Inflammatory macrophage treated with lipopolysaccharide for 4 hours (primary cell): ENCODE results near the gene PLBD2.

Experiments
- DNase-seq: peaks from one replicate; pipeline ENCODE4 v3.0.0-alpha.2; 2020

Gene PLBD2

DNA sequence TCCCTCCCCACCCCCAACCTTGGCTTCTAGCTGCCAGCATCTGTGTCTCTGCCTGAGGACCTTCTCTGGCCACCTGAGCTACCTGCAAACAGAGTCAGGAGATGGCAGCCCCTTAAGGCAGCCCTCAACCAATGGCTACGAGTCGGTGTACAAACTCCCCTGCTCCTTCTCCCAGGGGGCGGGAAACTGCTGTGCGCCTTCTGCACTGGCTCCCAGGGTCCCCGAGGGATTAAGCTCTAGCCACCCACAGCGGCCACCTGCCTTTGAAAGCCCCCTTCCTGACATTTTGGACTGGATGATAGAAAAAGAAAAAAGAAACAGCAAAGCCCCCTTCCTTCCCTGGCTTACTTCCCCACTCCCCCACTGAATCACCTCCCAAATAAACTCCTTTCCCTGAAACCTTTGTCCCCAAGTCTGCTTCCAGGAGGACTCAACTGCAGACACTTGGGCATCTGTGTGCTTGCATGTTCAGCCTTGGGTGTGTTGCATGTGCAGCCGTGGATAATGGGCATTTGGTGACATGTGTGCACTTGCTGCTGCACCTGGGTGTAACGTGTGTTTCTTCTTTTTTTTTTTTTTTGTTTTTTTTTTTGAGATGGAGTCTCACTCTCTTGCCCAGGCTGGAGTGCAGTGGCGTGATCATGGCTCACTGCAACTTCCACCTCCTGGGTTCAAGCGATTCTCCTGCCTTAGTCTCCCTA, 39.3 kb downstream of the PLBD2 start:
- no peak for DNase-seq

DNA sequence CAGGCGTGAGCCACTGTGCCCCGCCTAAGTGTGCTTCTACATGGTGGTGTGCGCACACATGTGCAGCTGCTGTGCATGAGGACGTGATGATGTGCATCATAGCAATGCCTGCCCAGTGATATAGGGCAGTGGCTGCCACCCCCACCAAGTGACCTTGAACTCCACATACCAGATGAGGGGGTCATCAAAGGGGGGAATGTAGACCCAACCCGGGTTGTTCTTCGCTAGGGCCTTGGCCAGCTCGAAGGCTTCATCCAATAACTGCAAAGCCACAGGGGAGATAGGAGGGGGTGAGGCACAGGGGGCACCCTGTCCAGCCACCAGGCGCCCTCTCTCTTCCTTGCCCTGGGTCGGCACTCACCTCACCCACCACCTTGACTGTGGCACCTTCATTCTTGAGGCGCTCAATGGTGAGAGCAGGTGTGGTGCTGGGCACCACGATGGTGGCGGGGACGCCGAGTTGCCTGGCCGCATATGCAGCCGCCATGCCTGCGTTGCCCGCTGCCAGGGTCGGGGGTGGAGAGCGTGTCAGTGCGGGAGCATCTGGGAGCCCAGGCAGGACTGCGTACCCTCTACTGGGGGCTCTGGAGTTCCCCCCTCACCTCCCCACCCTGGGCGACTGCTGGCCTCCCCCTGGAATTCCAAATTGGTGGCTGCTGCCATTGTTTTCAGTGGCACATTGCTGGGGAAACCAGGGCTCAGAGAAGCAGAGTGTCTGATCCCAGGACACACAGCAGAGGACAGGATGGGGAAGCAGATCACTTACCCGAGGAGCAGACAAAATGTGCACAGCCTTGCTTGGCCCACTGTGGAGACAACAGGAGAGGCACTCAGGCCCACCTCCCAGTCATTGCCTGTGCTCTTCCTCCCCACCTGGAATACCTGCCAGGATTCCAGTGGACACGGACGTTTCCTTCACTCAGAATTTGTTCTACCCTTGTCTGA, 40.2 kb downstream of the PLBD2 start:
- no peak for DNase-seq

DNA sequence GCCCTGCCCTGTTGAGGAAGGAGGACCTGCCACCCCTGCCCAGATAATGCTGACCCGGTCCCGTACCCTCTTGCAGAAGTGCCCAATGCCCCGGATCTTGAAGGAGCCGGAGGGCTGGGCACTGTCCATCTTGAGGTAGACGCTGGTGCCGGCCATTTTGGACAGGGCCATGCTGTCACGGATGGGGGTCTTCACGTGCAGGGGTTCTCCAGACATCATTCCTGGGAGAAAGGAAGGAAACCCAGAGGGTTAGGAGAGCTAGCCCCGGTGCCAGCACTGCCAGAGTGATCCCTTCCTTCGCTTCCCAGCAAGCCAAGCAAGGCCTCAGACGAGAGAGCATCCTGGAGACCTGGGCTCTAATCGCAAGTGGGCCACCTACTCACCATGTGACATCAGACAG, 41.1 kb downstream of the PLBD2 start:
- no peak for DNase-seq

DNA sequence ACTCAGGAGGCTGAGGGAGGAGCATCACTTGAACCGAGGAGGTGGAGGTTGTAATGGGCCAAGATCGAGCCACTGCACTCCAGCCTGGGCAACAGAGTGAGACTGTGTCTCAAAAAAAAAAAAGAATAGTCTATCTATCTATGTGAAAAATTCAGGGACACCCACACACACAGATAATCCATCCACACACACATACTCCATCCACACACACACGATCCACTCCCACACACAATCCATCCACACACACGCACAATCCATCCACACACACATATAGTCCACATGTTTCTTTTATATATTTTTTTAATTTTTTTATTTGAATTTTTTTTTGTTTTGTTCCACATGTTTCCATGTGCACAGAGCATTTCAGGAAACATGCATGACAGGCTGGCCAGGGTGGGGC, 42.0 kb downstream of the PLBD2 start:
- DNase-seq = no peak

DNA sequence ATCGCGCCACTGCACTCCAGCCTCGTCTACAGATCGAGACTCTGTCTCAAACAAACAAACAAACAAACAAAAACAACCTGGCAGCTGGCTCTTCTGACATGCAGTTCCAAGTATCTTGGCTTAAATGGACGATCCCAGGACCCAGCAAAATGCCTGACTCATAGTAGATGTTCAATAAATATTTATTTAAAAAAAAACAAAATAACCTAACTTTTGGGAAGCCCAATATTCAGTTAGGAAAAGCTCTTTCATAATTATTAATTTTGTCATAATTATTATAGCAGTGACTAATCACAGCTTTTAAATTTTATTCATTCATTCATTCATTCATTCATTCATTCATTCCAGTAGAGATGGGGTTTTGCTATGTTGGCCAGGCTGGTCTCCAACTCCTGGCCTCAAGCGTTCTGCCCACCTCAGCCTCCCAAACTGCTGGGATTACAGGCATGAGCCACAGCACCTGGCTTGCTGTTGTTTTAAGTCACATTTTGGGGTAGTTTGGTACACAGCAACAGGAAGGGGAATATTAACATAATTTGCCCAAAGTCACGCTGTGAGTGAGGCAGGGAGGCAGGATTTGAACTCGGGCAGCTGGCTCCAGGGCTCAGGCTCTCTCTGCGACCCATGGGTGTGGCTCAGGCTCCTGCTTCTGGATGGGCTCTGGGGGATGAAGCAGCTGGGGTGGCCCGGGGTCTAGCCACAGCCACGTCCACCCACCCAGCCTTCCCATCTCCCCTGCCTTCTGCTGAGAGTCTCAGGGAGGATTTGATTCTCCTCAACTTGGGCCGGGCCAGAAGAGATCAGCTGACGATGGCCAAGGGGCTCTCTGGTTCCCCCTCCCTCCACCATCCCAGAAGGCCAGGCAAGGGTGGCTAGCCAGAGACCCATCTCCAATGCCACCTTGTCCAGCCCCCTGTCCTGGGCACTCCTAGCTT, 42.9 kb downstream of the PLBD2 start:
- DNase-seq = no peak

DNA sequence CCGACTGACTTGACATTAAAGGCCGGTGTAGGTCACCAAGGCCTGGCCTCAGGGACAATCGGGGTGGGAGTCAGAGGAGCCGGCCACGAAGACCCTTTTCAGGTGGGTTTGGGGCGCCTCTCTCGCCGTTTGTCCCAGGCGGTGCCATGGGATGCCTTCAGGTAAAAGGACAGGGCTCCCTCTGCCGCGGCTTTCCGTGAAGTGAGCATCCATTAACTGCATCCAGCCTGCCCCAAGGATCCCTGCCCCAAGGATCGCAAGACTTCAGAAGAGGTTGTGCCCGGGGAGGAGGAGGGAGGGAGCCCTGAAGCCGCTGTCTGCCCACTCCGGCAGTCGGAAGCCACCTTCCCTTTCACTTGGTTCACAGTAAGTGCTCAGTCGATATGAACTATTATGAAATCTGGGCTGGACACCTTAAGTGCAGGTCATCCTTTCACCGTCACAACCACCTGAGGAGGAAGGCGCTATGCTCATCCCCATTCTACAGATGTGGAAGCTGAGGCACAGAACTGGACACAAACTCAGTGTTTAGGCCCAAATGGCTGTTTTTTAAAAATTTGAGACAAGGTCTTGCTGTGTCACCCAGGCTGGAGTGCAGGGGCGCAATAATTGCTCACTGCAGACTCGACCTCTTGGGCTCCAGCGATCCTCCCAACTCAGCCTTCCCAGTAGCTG, 44.3 kb downstream of the PLBD2 start:
- DNase-seq = no peak

DNA sequence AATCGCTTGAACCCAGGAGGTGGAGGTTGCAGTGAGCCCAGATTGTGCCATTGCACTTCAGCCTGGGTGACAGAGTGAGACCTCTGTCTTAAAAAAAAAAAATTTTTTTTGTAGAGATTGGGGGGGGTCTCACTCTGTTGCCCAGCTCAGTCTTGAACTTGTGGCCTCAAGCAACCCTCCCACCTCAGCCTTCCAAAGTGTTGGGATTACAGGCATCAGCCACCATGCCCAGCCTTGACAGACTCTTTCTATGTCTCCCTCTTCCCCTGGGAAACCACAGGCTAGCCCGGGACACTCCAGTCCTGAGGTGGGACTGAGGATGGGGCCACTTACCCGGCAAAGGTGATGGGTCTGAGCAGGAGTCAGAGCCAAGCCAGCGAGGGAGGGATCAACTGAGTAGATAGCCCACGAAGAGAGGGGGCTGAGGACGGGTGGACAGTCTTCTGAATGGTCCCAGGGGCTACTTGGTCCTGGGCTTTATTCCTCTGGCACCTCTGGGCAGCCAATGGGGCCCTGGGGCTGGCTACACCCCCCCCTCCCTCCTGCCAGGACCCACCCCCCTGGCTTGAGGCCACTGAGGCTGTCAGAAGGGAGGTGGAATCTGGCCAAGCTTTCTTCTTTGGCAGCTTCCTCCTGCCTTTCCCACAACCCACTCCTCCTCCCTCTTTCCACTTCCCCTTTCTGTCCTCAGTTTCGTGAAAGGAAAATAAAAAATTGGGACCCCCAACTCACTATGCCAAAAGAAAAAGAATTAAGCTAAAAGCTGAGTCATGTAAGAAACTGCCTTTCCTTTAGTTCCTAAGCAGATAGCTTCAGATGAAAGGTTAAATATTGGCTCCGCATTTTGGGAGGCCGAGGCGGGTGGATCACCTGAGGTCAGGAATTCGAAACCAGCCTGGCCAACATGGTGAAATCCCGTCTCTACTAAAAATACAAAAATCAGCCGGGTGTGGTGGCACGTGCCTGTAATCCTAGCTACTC, 45.3 kb downstream of the PLBD2 start, which contains the start of gene SDS:
TSS of gene SDS (minus strand) at position 453 of the 981 bp plus-strand sequence. CDS start 4,179 bp downstream, outside the sequence.
- DNase-seq = peak; percentile 72

DNA sequence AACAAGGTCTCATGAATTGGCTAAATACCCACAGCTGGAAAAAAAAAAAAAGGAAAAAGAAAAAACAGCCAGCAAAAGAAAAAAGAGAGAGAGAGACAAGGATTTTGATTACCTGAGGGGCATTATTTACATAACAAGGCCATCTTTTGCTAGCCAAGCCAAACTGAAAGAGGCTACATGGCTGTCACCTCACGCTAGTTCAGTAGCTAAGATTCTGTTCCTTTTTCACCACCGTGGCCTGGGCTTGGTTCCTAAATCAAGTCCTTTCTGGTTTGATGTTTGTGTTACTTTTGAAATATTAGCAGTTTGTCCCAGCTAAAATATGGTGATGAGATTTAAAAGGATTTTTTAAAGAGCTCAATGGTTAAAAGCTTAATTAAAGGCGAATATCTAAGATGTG, 47.3 kb downstream of the PLBD2 start:
- DNase-seq = peak; percentile 82

DNA sequence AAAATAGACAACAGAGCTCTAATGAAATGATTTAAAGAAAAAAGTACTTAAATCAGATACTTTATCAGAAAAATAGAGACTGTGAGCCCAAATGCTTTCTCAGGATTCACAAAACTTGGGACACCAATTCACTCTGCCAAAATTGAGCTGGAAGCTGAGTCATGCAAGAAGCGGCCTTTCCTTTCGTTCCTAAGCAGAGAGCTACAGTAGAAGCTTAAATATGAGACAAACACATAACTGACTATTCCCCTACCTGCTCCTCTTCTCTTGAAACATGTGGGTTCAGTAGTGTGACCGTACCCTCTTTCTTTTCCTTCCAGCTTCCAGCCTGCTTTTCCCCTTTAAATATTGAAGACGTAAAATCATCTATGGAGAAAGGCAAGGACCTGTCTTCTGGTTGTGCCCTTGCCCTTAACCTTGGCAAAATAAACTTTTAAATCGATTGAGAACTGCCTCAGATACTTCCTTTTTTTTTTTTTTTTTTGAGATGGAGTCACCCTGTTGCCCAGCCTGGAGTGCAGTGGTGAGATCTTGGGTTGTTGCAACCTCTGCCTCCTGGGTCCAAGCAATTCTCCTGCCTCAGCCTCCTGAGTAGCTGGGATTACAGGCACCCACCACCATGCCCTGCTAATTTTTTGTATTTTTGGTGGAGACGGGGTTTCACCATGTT, 49.7 kb downstream of the PLBD2 start:
- peak; percentile 48 for DNase-seq

DNA sequence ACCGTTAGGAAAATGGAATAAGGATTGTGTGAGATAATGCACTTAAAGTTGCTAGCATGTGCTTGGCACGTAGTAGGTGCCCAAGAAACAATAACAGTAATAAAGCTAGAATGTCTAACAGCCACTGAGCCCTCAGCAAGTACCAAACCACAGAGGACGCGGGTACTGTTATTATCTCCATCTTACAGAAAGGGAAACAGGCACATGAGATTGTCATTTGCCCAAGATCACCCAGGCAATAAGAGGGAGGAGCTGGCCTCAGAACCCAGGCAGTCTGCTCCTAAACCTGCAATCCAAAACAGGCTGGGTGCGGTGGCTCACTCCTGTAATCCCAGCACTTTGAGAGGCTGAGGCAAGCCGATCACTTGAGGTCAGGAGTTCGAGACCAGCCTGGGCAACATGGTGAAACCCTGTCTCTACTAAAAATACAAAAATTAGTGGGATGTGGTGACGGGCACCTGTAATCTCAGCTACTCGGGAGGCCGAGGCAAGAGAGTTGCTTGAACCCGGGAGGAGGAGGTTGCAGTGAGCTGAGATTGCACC, 50.4 kb downstream of the PLBD2 start:
- no peak for DNase-seq

DNA sequence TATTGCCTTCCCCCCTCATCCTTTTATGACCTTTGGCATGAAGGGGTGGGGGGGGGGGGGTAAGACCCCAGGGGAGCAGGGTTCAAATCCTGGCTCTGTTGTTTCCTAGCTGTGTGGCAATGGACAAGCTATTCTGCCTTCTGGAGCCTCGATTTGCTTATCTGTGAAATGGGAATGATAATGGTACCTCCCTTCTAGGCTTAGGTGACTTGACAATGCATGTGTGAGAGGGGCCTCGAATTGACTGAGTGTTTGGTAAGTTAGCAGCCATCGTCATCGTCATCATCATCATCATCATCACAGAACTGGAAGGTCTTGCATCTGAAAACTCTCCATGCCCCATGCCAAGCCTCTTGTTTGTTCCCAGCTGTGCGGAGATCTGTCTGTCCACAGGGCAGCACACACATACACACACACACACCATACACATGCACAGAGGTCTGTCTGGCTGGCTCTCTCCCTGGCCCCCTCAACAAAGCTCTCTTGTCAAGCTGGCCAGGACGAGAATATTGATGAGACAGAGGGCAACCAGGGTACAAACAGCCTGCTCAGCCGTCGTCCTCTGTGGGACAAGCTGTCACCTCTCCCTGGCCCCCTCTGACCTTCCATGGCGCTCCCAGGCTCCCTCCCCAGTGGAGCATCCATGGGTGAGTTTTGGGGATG, 51.2 kb downstream of the PLBD2 start:
- DNase-seq = no peak

DNA sequence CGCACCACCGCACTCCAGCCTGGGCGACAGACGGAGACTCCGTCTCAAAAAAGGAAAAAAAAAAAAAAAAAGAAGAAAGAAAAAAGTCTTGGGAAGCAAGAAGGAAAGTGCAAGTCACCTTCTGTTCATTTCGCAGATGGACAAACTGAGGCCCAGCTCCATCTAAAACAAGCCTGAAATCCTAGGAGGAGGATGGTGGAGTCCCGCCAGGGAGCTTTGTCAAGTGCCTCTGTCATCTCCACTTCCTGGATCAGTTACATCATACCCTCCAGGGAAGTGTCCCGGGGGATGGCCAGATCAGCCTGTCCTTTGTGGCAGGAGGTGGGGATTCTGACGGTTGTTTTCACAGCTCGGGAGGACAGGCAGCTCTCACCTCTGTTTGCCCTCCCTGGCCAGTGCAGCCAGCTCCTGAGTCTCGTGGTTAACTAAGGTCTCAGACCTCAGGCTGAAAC, 55.1 kb downstream of the PLBD2 start:
- DNase-seq = peak; percentile 65

DNA sequence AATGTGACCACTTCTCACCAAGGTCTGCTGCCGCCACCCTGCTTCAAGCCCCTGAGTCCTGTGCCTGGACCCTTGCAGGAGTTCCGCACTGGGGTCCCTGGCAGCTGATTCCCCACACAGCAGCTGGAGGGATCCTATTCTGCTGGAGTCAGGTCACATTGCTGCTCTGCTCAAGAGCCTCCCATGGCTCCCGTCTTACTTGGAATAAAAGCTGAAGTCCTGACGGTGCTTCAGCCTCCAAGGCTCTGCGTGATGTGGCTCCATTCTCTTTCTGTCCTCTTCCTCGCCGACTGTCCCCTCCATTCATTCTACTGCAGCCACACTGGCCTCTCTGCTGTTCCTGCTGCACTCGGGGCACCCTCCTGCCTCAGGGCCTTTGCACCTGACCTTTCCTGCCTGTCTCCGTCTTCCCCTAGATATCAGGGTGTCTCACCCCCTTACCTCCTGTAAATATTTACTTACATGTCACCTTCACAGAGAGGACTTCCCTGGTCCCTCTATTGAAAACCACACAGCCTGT, 56.2 kb downstream of the PLBD2 start:
- DNase-seq = no peak

DNA sequence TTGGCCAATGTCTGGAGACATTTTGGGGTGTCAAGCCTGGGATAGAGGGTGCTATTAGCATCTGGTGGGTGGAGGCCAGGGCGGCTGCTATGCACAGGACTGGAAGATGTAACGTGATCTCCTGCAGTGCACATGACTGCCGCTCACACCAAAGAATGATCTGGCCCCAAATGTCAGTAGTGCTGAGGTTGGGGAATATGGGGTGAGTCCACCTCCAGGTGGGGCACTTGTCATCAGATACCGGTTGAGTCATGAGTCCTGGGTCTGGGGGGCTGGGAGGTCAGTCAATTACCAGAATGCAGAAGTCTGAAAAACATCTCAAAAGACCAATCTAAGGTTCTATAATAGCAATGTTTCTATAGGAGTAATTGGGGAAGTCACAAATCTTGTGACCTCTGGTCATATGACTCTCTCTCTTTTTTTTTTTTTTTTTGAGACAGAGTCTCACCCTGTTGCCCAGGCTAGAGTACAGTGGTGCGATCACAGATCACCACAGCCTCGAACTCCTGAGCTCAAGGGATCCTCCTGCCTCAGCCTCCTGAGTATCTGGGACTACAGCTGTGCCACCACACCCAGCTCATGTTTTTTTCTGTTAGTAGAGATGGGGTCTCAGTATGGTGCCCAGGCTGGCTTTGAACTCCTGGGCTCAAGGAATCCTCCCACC, 57.8 kb downstream of the PLBD2 start:
- DNase-seq = peak; percentile 92

DNA sequence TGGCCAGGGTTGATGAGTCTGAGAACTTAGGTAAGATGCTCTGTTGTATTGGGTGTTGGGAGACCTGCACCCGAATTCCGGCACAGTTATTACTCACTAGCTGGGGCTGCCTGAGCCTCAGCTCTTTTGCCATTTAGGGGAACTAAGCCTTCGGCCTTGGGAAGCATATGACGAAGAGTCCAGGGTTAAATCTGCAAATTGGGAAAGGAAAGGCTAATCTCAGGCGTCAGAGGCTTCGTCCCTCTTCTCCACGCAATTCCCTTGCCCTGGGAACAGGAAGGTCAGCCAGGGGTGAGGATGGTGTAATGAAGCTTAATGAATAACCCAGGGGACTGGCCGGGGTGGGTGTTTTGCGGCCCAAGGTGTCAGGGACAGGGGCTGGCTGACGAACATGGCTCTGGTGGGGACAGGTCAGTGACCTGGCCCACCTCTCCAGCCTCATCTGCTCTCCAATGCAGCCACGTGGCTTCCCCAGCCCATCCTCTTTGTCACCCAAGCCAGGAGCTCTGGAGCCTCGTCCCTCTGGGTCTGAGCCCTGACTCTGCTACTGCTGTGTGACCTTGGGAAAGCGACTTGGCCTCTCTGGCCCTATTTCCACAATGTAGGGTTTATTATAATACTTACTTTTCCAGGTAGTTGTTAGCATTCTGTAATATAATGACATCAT, 60.0 kb downstream of the PLBD2 start:
- peak; percentile 96 for DNase-seq

DNA sequence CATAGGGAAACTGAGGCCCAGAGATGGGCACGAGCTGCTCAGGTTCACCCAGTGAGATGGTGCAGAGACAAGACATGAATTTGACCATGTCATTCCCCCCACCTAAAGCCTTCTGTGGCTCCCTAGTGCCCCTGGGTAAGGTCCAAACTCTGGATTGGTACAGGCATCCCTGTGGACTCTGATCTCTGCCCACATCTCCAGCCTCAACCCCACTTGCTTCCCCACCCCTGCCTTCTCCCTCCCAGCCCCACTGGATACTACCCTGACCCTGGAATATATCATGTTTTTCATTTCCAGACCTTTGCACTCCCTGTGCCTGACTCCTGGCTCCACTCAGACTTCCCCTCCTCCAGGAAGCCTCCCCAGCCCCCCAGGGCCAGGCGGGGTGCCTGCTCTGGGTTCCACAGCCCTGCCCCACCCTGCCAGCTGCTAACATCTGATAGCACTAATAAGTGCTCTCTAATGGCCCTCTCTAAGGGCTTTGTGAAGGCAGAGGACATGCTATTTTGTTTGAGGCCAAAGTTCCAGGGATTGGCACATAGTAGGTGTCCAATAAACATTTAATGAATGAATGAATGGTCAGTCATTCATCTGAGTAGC, 62.7 kb downstream of the PLBD2 start:
- DNase-seq = no peak

DNA sequence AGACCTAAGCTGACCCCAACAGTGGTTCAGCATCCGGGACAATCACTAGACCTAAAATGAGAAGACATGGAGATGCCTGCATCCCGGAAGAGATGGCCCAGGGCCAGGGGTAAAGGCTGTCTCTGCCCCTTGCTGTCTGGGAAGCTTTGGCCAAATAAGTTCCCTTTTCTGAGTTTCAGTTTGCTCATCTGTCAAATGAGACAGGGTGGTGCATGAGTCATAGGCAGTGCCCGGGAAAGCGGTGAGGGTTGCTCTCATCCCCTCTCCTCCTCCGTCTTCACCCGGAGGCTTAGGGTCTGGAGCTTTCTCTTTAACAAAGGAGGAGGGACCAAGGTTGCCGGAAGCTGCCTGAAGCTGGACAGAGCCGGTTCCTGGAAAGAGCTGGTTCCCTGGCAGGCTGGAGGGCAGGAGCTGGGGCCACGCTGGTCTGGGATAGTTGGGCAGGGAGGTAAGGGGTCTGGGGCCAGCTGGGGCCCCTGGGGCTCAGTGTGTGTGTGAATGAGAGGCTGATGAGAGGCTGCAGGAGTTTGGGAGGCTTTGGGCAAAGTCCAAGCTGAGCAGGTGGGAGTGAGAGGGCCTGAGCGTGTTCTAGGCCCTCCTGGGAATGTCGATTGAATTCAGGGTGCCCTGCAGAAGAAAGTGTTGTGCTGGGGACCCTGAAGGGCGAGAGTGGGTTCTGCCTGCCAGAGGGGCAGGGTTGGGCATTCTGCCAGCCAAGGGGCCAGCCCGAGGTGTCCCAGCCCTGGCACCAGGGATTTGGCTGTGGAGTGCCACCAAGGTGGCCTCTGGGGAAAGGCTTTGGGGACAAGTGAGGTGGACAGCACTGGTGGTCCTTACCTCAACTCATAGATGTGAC, 63.9 kb downstream of the PLBD2 start, which contains the start of gene SDSL:
TSS of gene SDSL (plus strand) at position 351 of the 856 bp plus-strand sequence. CDS start 5,603 bp downstream, outside the sequence.
- peak; percentile 99 for DNase-seq
